ENCODE data around the gene EEF2. TPM values are rescaled to one million over a fixed set of nuclear protein-coding genes. Genes with fewer than 3 reads are reported as not detected.
"Not testable (repeated sequence)": the region's sequence is repeated elsewhere in the genome, so short reads cannot be mapped to it uniquely, and the experiment has no call there.

Gene EEF2
- total and polyA plus RNA-seq, 4 experiments from 2014 or later: 274 to 2,389 (median 1,518) TPM

GRCh38 chr19:3952755-3953276 is 32.4 kb downstream of the EEF2 start:
- H3K36me3 ChIP-seq (ENCODE audit: insufficient read depth, low read length); H3K4me1 ChIP-seq (ENCODE audit: insufficient read depth, low read length); POLR2A ChIA-PET (ENCODE audit: partially characterized antibody); H3K9me3 Mint-ChIP-seq; H3K4me3 Mint-ChIP-seq; H3K27ac Mint-ChIP-seq; H3K27me3 ChIP-seq (ENCODE audit: insufficient read depth, low read length); H3K4me3 ChIP-seq (ENCODE audit: low read length in 2 of 2); intact Hi-C loops (cut with micrococcal nuclease); H3K4me1 Mint-ChIP-seq; DNase-seq; H3K27ac ChIP-seq (ENCODE audit: low read depth, low read length); H3K27me3 Mint-ChIP-seq; H3K9me3 ChIP-seq (ENCODE audit: control insufficient read depth in 1 of 2, low read length in 2 of 2); H3K36me3 Mint-ChIP-seq: not testable (repeated sequence)
- CTCF ChIA-PET (ENCODE audit: partially characterized antibody): interaction anchor here (0.7 kb wide), 1 partner anchor 346 kb away, joined by 4 read pairs; the partner anchor contains the start of gene TBXA2R

GRCh38 chr19:3950871-3951861 is 34.1 kb downstream of the EEF2 start:
- no peaks in the 10 kb centered on the region for H3K27me3 ChIP-seq (ENCODE audit: insufficient read depth, low read length)
- H3K4me1 Mint-ChIP-seq: peaks cover 2 to 7% (median 4%) of the 10 kb centered on the region in 4 donors
- no peaks in the 10 kb centered on the region for H3K36me3 ChIP-seq (ENCODE audit: insufficient read depth, low read length)
- ChIA-PET POLR2A (ENCODE audit: partially characterized antibody) (no interaction called here), CTCF (ENCODE audit: partially characterized antibody) (no interaction called here)
- H3K36me3 Mint-ChIP-seq: no peaks in the 10 kb centered on the region
- H3K4me3 ChIP-seq (ENCODE audit: low read length in 2 of 2): no peak overlapping the region
- H3K27ac ChIP-seq (ENCODE audit: low read depth, low read length): no peak overlapping the region
- H3K4me1 ChIP-seq (ENCODE audit: insufficient read depth, low read length): no peaks in the 10 kb centered on the region
- intact Hi-C loops (cut with micrococcal nuclease): no loop called here
- no peaks in the 10 kb centered on the region for H3K9me3 ChIP-seq (ENCODE audit: control insufficient read depth in 1 of 2, low read length in 2 of 2)
- H3K27me3 Mint-ChIP-seq: peaks cover 0 to 3% of the 10 kb centered on the region in 2 donors
- peak overlapping the region in 2 of 7 donors; percentile 35 to 47 for H3K27ac Mint-ChIP-seq
- peak overlapping the region in 3 of 8 donors; percentile 7 to 16 (median 10) for H3K4me3 Mint-ChIP-seq
- no peaks in the 10 kb centered on the region for H3K9me3 Mint-ChIP-seq
- no peak for DNase-seq

DNA sequence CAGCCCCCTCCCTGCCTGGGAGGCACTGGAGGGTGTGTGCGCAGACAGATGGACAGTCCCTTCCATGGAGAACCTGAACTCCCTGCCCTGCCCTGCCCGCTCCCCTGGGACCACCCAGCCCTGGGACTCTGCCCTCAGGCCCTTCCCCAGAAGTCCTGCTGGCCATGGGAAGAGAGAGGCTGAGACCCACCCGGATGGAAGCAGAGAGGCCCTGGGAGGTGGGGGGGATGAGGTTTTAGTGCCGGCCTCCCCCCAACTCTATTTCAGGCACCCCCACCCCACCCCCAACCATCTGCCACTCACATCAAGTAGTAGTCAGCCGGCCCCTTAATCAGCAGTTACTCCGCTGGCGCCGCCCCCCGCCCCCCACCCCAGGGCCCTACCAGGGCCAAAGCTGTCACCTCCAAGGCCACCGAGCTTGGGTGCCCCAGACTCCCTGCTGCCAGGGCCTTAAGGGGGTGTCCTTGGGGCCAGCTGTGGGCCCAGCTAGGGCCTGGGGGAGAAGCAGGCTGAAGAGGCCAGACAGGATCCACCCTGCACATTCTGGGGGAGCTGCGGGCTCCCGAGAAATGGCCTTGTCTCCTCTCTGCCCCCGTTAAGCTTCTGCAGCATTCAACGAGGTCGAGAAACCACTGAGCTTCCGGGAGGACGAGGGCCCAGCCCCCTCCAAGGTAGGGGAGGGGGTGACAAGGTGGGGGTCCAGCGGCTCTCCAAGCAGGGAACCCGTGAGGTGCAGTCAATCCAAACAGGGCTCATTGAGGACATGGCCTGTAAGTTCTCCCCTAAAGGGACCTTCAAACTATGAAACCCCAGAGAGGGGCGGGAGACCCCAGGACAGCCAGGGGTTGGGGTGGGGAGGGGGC is 35.0 kb downstream of the EEF2 start:
- no peak overlapping the region for H3K4me3 Mint-ChIP-seq
- no peak for DNase-seq
- H3K36me3 Mint-ChIP-seq: no peaks in the 10 kb centered on the region
- peaks cover 0 to 3% of the 10 kb centered on the region in 2 donors for H3K27me3 Mint-ChIP-seq
- H3K27me3 ChIP-seq (ENCODE audit: insufficient read depth, low read length): no peaks in the 10 kb centered on the region
- peaks cover 2 to 7% (median 4%) of the 10 kb centered on the region in 4 donors for H3K4me1 Mint-ChIP-seq
- ChIA-PET CTCF (ENCODE audit: partially characterized antibody) (no interaction called here), POLR2A (ENCODE audit: partially characterized antibody) (no interaction called here)
- no peak overlapping the region for H3K4me3 ChIP-seq (ENCODE audit: low read length in 2 of 2)
- no peak overlapping the region for H3K27ac Mint-ChIP-seq
- H3K27ac ChIP-seq (ENCODE audit: low read depth, low read length): no peak overlapping the region
- intact Hi-C loops (cut with micrococcal nuclease): no loop called here
- no peaks in the 10 kb centered on the region for H3K36me3 ChIP-seq (ENCODE audit: insufficient read depth, low read length)
- H3K9me3 Mint-ChIP-seq: no peaks in the 10 kb centered on the region
- H3K4me1 ChIP-seq (ENCODE audit: insufficient read depth, low read length): no peaks in the 10 kb centered on the region
- no peaks in the 10 kb centered on the region for H3K9me3 ChIP-seq (ENCODE audit: control insufficient read depth in 1 of 2, low read length in 2 of 2)

DNA sequence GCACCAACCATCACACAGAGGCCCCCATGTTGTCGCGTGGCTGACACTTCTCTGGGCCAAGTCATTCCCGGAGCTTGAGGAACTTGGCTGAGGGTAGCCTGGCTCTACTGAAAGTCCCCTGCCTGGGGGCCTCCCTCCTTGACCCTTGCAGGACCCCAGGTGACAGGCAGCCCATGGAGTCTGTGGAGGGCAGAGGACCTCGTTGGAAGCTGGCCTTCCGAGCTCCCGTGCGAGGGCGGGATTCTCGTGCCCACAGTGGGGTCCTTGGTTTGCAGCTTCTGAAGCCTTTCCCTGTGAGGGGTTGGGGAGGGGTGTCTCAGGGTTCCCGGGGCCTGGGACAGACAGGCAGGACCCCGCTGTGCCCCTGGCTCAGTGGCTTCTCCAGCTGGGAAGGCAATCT is 36.0 kb downstream of the EEF2 start:
- no peak overlapping the region for H3K4me3 ChIP-seq (ENCODE audit: low read length in 2 of 2)
- ChIA-PET CTCF (ENCODE audit: partially characterized antibody) (no interaction called here), POLR2A (ENCODE audit: partially characterized antibody) (no interaction called here)
- peaks cover 0 to 4% of the 10 kb centered on the region in 2 donors for H3K27me3 Mint-ChIP-seq
- H3K27ac Mint-ChIP-seq: no peak overlapping the region
- H3K36me3 ChIP-seq (ENCODE audit: insufficient read depth, low read length): no peaks in the 10 kb centered on the region
- H3K27me3 ChIP-seq (ENCODE audit: insufficient read depth, low read length): no peaks in the 10 kb centered on the region
- H3K9me3 Mint-ChIP-seq: no peaks in the 10 kb centered on the region
- no peaks in the 10 kb centered on the region for H3K9me3 ChIP-seq (ENCODE audit: control insufficient read depth in 1 of 2, low read length in 2 of 2)
- H3K36me3 Mint-ChIP-seq: no peaks in the 10 kb centered on the region
- peaks cover 2 to 7% (median 4%) of the 10 kb centered on the region in 4 donors for H3K4me1 Mint-ChIP-seq
- no peaks in the 10 kb centered on the region for H3K4me1 ChIP-seq (ENCODE audit: insufficient read depth, low read length)
- no peak overlapping the region for H3K27ac ChIP-seq (ENCODE audit: low read depth, low read length)
- H3K4me3 Mint-ChIP-seq: no peak overlapping the region
- DNase-seq: no peak
- intact Hi-C loops (cut with micrococcal nuclease): no loop called here

DNA sequence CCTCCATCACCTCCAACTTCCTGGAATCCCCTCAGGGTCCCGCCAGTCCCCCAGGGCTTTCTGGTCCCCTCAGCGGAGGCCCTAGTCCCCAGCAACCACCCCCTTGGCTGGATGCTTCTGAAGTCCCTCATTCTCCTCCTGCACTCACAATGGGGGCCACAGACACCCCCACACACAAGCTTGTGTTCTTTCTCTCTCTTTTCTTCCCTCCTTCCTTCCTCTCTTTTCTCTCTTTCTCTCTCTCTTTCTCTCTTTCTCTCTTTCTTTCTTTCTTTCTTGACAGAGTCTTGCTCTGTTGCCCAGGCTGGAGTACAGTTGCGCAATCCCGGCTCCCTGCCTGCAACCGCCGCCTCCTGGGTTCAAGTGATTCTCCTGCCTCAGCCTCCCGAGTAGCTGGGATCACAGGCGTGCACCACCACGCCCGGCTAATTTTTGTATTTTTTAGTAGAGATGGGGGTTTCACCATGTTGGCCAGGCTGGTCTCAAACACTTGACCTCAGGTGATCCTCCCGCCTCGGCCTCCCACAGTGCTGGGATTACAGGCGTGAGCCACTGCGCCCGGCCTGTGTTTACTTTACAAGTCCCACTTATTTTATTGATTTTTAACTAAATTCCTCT is 37.8 kb downstream of the EEF2 start:
- H3K27ac ChIP-seq (ENCODE audit: low read depth, low read length): not testable (repeated sequence)

GRCh38 chr19:3945838-3946237 is 39.4 kb downstream of the EEF2 start:
- Histone ChIP-seq H3K4me1 (ENCODE audit: insufficient read depth, low read length) (no peaks in the 10 kb centered on the region), H3K36me3 (ENCODE audit: insufficient read depth, low read length) (no peaks in the 10 kb centered on the region), H3K4me3 (ENCODE audit: low read length in 2 of 2) (no peak overlapping the region), H3K27me3 (ENCODE audit: insufficient read depth, low read length) (no peaks in the 10 kb centered on the region), H3K9me3 (ENCODE audit: control insufficient read depth in 1 of 2, low read length in 2 of 2) (no peaks in the 10 kb centered on the region), H3K27ac (ENCODE audit: low read depth, low read length) (no peak overlapping the region)
- CTCF ChIA-PET (ENCODE audit: partially characterized antibody): interaction anchor here (0.5 kb wide), 1 partner anchor 151 kb away, joined by 3 read pairs; no protein-coding TSS in a partner anchor
- Mint-ChIP-seq H3K27ac (no peak overlapping the region), H3K27me3 (peaks cover 0 to 7% of the 10 kb centered on the region in 2 donors), H3K4me3 (no peak overlapping the region), H3K9me3 (no peaks in the 10 kb centered on the region), H3K36me3 (no peaks in the 10 kb centered on the region), H3K4me1 (peaks cover 0 to under 1% (median under 1%) of the 10 kb centered on the region in 4 donors)
- no peak for DNase-seq
- intact Hi-C loops (cut with micrococcal nuclease): no loop called here
- POLR2A ChIA-PET (ENCODE audit: partially characterized antibody): interaction anchor here (0.6 kb wide), 1 partner anchor 34 kb away, joined by 4 read pairs; no protein-coding TSS in a partner anchor

More for the DNA sequence above, 37.8 kb downstream of the EEF2 start:
- peak overlapping the region in 1 of 7 donors; percentile 68 for H3K27ac Mint-ChIP-seq
- intact Hi-C loops (cut with micrococcal nuclease); DNase-seq; H3K9me3 Mint-ChIP-seq; CTCF ChIA-PET (ENCODE audit: partially characterized antibody); H3K4me3 ChIP-seq (ENCODE audit: low read length in 2 of 2); H3K27me3 ChIP-seq (ENCODE audit: insufficient read depth, low read length); H3K4me1 Mint-ChIP-seq; H3K9me3 ChIP-seq (ENCODE audit: control insufficient read depth in 1 of 2, low read length in 2 of 2); H3K4me3 Mint-ChIP-seq; H3K27me3 Mint-ChIP-seq; H3K4me1 ChIP-seq (ENCODE audit: insufficient read depth, low read length); H3K36me3 ChIP-seq (ENCODE audit: insufficient read depth, low read length); H3K36me3 Mint-ChIP-seq: not testable (repeated sequence)
- POLR2A ChIA-PET (ENCODE audit: partially characterized antibody): interaction anchor here (0.6 kb wide), 1 partner anchor 12 kb away, joined by 3 read pairs; no protein-coding TSS in a partner anchor
